ENCODE results near the gene SERTAD3. TPM values are rescaled to one million over a fixed set of nuclear protein-coding genes. Genes with fewer than 3 reads are reported as not detected.

The SERTAD3 gene
- total RNA-seq, 2 donors from 2014 or later = 26.5 to 36.0 TPM

DNA sequence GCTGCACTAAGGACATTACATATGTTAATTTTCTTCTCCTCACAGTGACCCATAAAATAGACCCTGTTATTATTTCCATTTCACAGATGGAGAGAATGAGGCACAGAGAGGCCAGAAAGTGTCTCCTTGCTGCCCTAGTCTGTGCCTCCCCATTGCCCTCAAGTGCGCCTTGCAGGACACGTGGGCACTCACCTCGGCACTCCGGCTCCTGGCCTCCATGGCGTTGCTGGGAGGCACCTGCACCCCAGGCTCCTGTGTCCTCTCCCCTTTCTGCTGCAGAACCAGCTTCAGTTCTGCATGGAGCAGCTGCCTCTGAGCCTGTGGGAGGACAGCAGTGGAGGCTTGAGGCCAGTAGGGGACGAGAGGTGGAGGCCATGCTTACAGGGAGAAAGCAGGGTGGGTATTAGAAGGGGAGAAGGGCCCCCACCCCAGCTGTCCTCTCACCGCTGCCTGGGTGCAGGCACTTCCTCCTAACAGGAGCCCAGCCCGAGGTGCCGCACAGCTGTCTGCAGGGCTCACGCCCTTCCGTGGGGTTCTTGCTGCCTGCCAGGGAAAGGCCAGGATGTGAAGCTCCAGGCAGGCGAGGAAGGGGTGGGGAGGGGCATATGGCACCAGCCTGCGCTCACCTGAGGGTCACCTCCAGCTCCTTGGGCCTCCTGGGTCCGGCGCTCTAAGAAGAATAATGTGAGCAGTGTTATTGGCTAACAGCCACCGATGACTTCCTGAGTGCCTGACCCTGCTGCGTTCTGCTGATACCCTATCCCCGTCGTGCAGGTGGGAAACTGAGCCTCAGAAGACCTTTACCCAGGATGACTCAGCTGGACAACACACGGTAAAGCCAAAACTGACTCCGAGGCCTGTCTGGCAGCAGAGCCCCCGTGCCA lies 36.2 kb downstream of the SERTAD3 start:
- DNase-seq = no peak
- TF ChIP-seq, protein P1, sequence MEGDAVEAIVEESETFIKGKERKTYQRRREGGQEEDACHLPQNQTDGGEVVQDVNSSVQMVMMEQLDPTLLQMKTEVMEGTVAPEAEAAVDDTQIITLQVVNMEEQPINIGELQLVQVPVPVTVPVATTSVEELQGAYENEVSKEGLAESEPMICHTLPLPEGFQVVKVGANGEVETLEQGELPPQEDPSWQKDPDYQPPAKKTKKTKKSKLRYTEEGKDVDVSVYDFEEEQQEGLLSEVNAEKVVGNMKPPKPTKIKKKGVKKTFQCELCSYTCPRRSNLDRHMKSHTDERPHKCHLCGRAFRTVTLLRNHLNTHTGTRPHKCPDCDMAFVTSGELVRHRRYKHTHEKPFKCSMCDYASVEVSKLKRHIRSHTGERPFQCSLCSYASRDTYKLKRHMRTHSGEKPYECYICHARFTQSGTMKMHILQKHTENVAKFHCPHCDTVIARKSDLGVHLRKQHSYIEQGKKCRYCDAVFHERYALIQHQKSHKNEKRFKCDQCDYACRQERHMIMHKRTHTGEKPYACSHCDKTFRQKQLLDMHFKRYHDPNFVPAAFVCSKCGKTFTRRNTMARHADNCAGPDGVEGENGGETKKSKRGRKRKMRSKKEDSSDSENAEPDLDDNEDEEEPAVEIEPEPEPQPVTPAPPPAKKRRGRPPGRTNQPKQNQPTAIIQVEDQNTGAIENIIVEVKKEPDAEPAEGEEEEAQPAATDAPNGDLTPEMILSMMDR (IDR thresholded peaks at IDR 0.05) = no peak
- intact Hi-C loops (cut with DNase I) = no loop called here

DNA sequence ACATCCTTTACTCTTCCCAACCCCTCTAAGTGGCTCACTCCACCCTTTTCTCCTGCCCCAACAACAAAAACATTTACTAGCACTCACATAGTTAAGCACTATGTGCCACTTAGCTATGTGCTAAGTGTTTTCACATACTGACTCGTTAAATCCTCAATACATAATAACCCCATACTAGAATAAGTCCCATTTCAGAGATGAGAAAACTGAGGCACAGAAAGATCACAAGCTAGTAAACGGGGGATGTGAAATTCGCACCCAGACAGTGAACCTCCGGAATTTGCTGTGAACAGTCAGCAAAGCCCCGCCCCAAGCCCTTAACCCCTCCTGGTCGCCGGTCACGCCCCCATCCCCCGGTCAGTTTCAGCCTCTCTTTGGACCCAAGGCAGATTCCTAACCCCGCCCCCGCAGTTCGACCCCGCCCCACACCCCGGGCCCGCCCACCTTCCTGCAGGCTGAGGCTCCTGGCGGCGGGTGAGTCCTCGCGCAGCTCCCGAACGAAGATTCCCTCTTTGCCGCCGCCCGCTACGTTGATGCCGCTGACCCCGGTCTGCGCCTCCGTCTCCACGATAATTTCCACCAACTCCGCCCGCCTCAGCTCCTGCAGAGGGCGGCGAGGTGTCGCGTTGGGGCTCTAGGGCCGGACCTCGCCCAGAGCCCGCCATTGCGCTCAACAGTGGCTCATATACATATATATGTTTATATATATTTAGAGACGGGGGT lies 40.7 kb downstream of the SERTAD3 start:
- Histone ChIP-seq H3K4me3 (peak overlapping the region; percentile 60), H3K9ac (ENCODE audit: low read depth in 2 of 2, low read length in 2 of 2) (peak overlapping the region; percentile 28 to 64), H3K27ac (peak overlapping the region; percentile 65), H3K4me1 (no peaks in the 10 kb centered on the region), H3K9me3 (no peaks in the 10 kb centered on the region), H3K27me3 (no peaks in the 10 kb centered on the region), H3K36me3 (no peaks in the 10 kb centered on the region)
- TF ChIP-seq, protein P1 (IDR thresholded peaks at IDR 0.05) = no peak
- intact Hi-C loops (cut with DNase I) = no loop called here
- peak; percentile 96 for DNase-seq

More for the DNA sequence above, 36.2 kb downstream of the SERTAD3 start:
- Histone ChIP-seq H3K27me3 (no peaks in the 10 kb centered on the region), H3K9ac (ENCODE audit: low read depth in 2 of 2, low read length in 2 of 2) (no peak overlapping the region), H3K27ac (no peak overlapping the region), H3K4me3 (no peak overlapping the region), H3K4me1 (no peaks in the 10 kb centered on the region), H3K9me3 (no peaks in the 10 kb centered on the region), H3K36me3 (no peaks in the 10 kb centered on the region)

DNA sequence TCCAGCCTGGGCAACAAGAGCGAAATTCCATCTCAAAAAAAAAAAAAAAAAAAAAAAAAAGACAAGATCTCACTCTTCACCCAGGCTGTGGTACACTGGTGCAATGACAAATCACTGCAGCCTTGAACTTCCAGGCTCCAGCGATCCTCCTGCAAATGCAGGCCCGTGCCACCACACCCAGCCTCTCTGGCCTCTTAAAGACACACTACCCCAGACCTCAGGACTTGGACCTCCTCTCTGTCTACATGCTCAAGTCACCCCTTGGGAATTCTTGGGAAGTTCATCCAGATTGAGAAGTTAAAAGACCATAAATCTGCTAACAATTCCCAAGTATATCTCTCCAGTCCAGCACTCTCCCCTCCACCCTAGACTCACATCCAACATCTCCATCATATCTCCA lies 43.6 kb downstream of the SERTAD3 start:
- no peak overlapping the region for H3K4me3 ChIP-seq
- H3K4me1 ChIP-seq = no peaks in the 10 kb centered on the region
- H3K27me3 ChIP-seq = no peaks in the 10 kb centered on the region
- no peak overlapping the region for H3K27ac ChIP-seq
- H3K9me3 ChIP-seq = no peaks in the 10 kb centered on the region
- TF ChIP-seq, protein P1 (IDR thresholded peaks at IDR 0.05) = no peak
- intact Hi-C loops (cut with DNase I) = no loop called here
- H3K36me3 ChIP-seq = no peaks in the 10 kb centered on the region
- H3K9ac ChIP-seq (ENCODE audit: low read depth in 2 of 2, low read length in 2 of 2) = no peak overlapping the region
- DNase-seq = no peak

DNA sequence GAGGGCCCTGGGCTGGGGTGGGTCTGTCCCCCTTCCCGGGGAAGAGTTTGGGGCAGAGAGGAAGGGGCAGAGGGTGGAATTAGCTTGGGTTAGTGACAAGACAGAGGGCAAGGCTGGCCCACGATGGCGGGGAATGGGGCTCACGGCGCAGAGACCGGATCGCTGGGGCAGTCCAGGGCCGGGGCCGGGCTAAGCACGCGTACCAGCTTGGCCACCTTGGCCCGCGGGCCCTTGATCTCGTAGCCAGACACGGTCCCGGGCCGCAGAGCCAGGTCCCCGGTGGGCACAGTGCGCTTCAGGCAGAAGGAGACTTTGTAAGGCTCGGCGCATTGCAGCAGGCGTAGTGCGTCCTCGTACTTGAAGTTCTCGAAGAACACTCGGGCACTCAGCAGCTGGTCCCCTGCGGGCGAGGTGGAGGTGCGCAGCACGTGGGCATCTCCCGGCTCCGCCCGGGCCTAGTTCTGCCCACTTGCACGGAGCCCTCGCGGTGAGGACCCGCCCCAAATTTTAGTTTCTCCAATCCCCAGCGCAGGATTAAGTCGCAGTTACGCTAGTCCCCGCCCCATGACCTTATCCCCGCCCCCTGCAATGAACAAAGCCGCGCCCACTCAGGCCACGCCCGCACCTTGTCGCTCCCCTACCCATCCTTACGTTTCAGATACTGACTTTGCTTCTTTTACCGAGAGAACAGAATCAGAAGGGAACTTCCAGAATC lies 45.6 kb downstream of the SERTAD3 start:
- H3K9me3 ChIP-seq = no peaks in the 10 kb centered on the region
- no peaks in the 10 kb centered on the region for H3K4me1 ChIP-seq
- no peaks in the 10 kb centered on the region for H3K27me3 ChIP-seq
- TF ChIP-seq, protein P1 (IDR thresholded peaks at IDR 0.05) = no peak
- intact Hi-C loops (cut with DNase I) = no loop called here
- no peaks in the 10 kb centered on the region for H3K36me3 ChIP-seq
- H3K9ac ChIP-seq (ENCODE audit: low read depth in 2 of 2, low read length in 2 of 2) = no peak overlapping the region
- peak; percentile 78 for DNase-seq
- H3K27ac ChIP-seq = no peak overlapping the region
- H3K4me3 ChIP-seq = no peak overlapping the region

DNA sequence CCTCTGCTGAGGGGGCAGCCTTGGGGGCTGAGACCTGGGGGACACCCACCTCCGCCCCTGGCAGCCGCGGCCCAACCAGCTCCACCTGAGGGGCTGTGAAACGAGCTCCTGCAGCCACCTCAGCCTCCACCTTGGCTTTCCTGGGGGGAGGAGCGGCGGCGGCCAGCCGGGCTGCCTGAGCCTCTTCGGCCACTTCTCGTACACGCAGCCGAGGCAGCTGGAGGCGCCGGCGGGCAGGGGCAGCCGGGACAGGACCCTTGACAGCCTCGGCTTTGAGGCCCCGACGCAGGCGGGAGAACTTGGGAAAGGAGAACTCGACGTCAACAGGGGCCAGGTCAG lies 46.6 kb downstream of the SERTAD3 start:
- no peaks in the 10 kb centered on the region for H3K36me3 ChIP-seq
- H3K9ac ChIP-seq (ENCODE audit: low read depth in 2 of 2, low read length in 2 of 2) = no peak overlapping the region
- no peaks in the 10 kb centered on the region for H3K27me3 ChIP-seq
- no peak overlapping the region for H3K27ac ChIP-seq
- TF ChIP-seq, protein P1 (IDR thresholded peaks at IDR 0.05) = no peak
- H3K4me1 ChIP-seq = no peaks in the 10 kb centered on the region
- no peaks in the 10 kb centered on the region for H3K9me3 ChIP-seq
- H3K4me3 ChIP-seq = no peak overlapping the region
- no peak for DNase-seq
- intact Hi-C loops (cut with DNase I) = no loop called here

Data from colonic mucosa (tissue), 4 donors.